ENCODE results near the gene CCM2. TPM values are rescaled to one million over a fixed set of nuclear protein-coding genes. Genes with fewer than 3 reads are reported as not detected.

The CCM2 gene
- total RNA-seq, 2 experiments from 2014 or later = 58.9 to 89.1 TPM

DNA sequence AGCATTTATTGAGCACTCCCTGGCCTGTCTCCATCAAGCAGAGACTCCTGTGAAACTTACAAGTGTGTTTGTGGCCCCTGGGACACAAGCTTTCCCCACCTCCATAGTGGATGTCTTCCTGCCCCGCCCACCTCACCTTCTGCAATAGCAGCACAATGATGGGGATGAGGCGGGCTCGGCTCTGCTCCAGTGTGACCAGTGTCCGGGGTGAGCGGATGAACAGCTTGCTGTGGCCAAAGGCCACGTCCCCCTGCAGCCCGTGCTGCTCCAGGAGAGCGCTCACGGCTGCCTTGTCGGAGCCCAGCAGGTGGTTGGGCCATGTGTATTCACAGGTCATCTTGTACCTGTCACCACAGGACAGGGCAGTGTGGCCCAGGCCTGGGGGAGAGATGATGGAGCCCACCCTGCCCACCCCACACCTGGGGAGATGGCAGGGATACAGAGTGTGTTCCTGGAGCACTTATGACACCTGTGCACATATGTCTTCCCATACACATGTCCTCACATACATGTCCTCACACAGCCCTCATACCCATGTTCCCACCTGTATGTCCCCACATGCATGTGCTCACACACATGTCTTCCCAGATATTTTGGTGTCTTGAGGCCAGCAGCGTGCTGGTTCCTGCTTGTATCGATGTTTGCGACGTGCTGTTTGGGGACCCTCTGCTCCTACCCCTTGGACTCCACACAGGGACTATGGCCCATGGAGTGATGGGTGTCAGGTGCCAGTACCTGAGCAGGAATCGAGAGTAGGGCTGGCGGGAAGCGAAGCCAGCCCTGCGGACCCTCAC is 33.9 kb upstream of the CCM2 start:
- POLR2A ChIA-PET = no interaction called here
- Histone ChIP-seq H4K20me1 (ENCODE audit: insufficient read depth, low read length) (no peaks in the 10 kb centered on the region), H3K79me2 (ENCODE audit: insufficient read depth, low read depth, low read length) (no peaks in the 10 kb centered on the region), H3K9me2 (ENCODE audit: insufficient read depth, low read length) (no peaks in the 10 kb centered on the region), H3K4me2 (ENCODE audit: low read length) (no peak overlapping the region), H3K9me3 (ENCODE audit: low read length) (no peaks in the 10 kb centered on the region), H3K27ac (ENCODE audit: low read depth, low read length, poor library complexity, severe bottlenecking) (no peak overlapping the region), H2AFZ (ENCODE audit: low read length) (no peak overlapping the region), H3K4me1 (ENCODE audit: insufficient read depth, low read length, poor library complexity, severe bottlenecking) (peaks cover 13% of the 10 kb centered on the region), H3K36me3 (ENCODE audit: insufficient read depth, low read length) (no peaks in the 10 kb centered on the region), H3K4me3 (ENCODE audit: low read depth, low read length, poor library complexity, severe bottlenecking) (no peak overlapping the region)
- intact Hi-C loops (cut with micrococcal nuclease; ENCODE audit: unreplicated experiment) = no loop called here
- CTCF ChIA-PET (ENCODE audit: unreplicated experiment) = no interaction called here
- TF ChIP-seq, protein P1, sequence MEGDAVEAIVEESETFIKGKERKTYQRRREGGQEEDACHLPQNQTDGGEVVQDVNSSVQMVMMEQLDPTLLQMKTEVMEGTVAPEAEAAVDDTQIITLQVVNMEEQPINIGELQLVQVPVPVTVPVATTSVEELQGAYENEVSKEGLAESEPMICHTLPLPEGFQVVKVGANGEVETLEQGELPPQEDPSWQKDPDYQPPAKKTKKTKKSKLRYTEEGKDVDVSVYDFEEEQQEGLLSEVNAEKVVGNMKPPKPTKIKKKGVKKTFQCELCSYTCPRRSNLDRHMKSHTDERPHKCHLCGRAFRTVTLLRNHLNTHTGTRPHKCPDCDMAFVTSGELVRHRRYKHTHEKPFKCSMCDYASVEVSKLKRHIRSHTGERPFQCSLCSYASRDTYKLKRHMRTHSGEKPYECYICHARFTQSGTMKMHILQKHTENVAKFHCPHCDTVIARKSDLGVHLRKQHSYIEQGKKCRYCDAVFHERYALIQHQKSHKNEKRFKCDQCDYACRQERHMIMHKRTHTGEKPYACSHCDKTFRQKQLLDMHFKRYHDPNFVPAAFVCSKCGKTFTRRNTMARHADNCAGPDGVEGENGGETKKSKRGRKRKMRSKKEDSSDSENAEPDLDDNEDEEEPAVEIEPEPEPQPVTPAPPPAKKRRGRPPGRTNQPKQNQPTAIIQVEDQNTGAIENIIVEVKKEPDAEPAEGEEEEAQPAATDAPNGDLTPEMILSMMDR (conservative IDR thresholded peaks at IDR 0.05; ENCODE audit: low read length) = no peak
- TF ChIP-seq EZH2phosphoT487 (IDR thresholded peaks at IDR 0.05; ENCODE audit: borderline replicate concordance, low read depth, low read length) = no peak
- no TSS peak for BruUV-seq (replicated peaks)
- no peak for DNase-seq (ENCODE audit: low spot score)

DNA sequence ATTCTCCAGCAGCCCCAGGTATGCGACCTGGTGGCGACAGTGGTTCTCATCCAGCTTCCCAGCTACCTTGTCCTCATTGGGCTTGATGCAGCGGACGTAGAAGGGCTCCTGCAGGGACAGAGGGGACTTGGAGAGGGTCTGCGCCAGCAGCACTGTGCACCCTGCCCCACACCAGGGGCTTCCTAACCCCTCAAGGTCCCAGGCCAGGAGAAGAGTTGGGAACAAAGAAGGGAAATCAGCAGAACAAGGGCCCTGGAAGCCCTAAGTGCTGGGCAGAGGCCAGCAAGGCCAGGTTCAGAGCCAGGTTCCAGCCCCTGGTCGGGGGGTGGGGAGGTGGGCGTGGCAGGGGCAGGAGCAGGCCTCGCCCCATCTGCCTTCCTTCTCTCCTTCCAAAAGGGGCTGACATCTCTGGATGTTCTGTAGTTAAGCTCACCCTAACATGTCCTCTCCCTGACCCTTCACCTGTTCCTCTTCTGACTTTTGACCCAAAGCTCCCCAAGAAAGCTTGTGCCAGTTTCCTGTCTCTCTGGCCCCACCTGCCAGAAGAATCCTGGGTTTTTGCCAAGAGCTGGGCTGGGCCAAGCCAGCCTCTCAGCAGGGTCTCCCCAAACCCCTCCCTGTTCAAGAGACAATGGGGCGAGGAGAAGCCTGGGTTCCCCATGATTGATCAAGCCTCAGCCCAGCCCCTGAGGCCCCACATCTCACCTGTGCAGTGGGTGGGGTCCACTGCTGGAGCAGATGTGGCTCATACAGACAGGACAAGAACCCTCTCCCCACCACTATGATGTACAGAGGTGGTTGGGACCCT is 33.1 kb upstream of the CCM2 start:
- Histone ChIP-seq H3K4me3 (ENCODE audit: low read depth, low read length, poor library complexity, severe bottlenecking) (no peak overlapping the region), H3K27ac (ENCODE audit: low read depth, low read length, poor library complexity, severe bottlenecking) (no peak overlapping the region), H3K9me2 (ENCODE audit: insufficient read depth, low read length) (no peaks in the 10 kb centered on the region), H2AFZ (ENCODE audit: low read length) (no peak overlapping the region), H3K36me3 (ENCODE audit: insufficient read depth, low read length) (no peaks in the 10 kb centered on the region), H4K20me1 (ENCODE audit: insufficient read depth, low read length) (no peaks in the 10 kb centered on the region), H3K79me2 (ENCODE audit: insufficient read depth, low read depth, low read length) (no peaks in the 10 kb centered on the region), H3K4me2 (ENCODE audit: low read length) (no peak overlapping the region), H3K9me3 (ENCODE audit: low read length) (no peaks in the 10 kb centered on the region), H3K4me1 (ENCODE audit: insufficient read depth, low read length, poor library complexity, severe bottlenecking) (peaks cover 13% of the 10 kb centered on the region)
- DNase-seq (ENCODE audit: low spot score) = no peak
- TF ChIP-seq, protein P1 (conservative IDR thresholded peaks at IDR 0.05; ENCODE audit: low read length) = no peak
- TF ChIP-seq EZH2phosphoT487 (IDR thresholded peaks at IDR 0.05; ENCODE audit: borderline replicate concordance, low read depth, low read length) = no peak
- intact Hi-C loops (cut with micrococcal nuclease; ENCODE audit: unreplicated experiment) = no loop called here
- CTCF ChIA-PET (ENCODE audit: unreplicated experiment) = no interaction called here
- no TSS peak for BruUV-seq (replicated peaks)
- POLR2A ChIA-PET = no interaction called here
